Osteoblast (primary cell): ENCODE results near the gene TSPAN11. TPM values are rescaled to one million over a fixed set of nuclear protein-coding genes. Genes with fewer than 3 reads are reported as not detected.

ENCODE experiments used
- DNase-seq: peaks from one replicate; pipeline ENCODE4 v3.0.0; 2011; ENCODE audit warnings: low spot score, mixed read lengths; ENCODE audit not compliant: insufficient read length; ENCODE audit errors: missing footprints
- H2AFZ ChIP-seq: 2 replicates; pipeline ENCODE4 v1.6.0; 2011; ENCODE audit warnings: mild to moderate bottlenecking, low read length
- H3K27ac ChIP-seq: 2 replicates; pipeline ENCODE4 v1.5.1; 2011; ENCODE audit warnings: mild to moderate bottlenecking, low read depth, low read length, moderate library complexity
- H3K27me3 ChIP-seq: 2 replicates; pipeline ENCODE4 v1.6.0; 2012; ENCODE audit warnings: mild to moderate bottlenecking, control low read depth, inconsistent platforms, low read length, moderate library complexity; ENCODE audit not compliant: insufficient read depth
- H3K36me3 ChIP-seq: 2 replicates; pipeline ENCODE4 v1.5.1; 2011; ENCODE audit warnings: mild to moderate bottlenecking, low read length, control low read depth, moderate library complexity; ENCODE audit not compliant: insufficient read depth
- H3K4me1 ChIP-seq: 2 replicates; pipeline ENCODE4 v1.5.1; 2011; ENCODE audit warnings: mild to moderate bottlenecking, low read length, control low read depth, moderate library complexity; ENCODE audit not compliant: insufficient read depth
- H3K4me2 ChIP-seq: 2 replicates; pipeline ENCODE4 v1.6.0; 2011; ENCODE audit warnings: mild to moderate bottlenecking, low read length; ENCODE audit not compliant: insufficient read depth
- H3K4me3 ChIP-seq: fragments of 200-600 bp; sonication (generic); 3 replicates; pipeline ENCODE4 v1.5.1; 2012; ENCODE audit warnings: mild to moderate bottlenecking, low read length, inconsistent platforms; ENCODE audit not compliant: insufficient read depth
- H3K79me2 ChIP-seq: 2 replicates; pipeline ENCODE4 v1.6.0; 2012; ENCODE audit warnings: mild to moderate bottlenecking, low read length, control low read depth, inconsistent platforms; ENCODE audit not compliant: insufficient read depth
- H3K9me3 ChIP-seq: 2 replicates; pipeline ENCODE4 v1.5.1; 2011; ENCODE audit warnings: low read depth, low read length, control low read depth
- H4K20me1 ChIP-seq: 2 replicates; pipeline ENCODE4 v1.6.0; 2012; ENCODE audit warnings: mild to moderate bottlenecking, low read length, control low read depth; ENCODE audit not compliant: insufficient read depth
- total RNA-seq: library from RNA; depleted of rRNA; stranded (reverse); fragments of >200 nt; gene quantifications from 2 replicates; pipeline ENCODE4 v1.2.3, GENCODE V29; 2012
- TF ChIP-seq, protein P1 (sequence below): IDR thresholded peaks from 2 replicates; pipeline ENCODE4 v1.5.1; 2011; ENCODE audit warnings: mild to moderate bottlenecking, low read depth, low read length, moderate library complexity; ENCODE audit errors: extremely low read depth

TSPAN11 gene
- total RNA-seq, 1 donor, result 5.4 TPM

DNA sequence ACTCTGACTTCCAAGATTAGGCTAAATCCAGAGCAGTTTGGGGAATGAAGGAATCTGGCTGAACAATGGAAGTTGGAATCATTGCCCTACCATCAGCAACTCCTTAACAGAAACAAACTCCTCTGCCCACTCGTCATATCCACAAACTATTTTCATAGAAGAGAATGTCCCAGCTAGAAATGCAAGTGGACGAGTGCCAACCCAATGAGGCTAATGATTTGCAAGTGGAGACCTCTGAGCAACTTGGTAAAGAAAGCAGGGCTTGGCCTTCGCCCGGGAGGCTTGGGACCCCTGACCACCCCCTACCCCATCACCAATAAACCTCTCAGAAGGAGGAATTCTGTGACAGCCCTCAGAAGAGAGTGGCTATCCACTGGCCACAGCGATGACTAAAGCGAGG lies 107.1 kb downstream of the TSPAN11 start:
- no peak for DNase-seq
- Histone ChIP-seq H2AFZ (no peak overlapping the region), H3K9me3 (no peaks in the 10 kb centered on the region), H3K4me2 (no peak overlapping the region), H4K20me1 (no peaks in the 10 kb centered on the region), H3K27ac (no peak overlapping the region), H3K4me3 (no peak overlapping the region), H3K36me3 (no peaks in the 10 kb centered on the region), H3K4me1 (peaks cover 16% of the 10 kb centered on the region), H3K27me3 (no peaks in the 10 kb centered on the region), H3K79me2 (no peaks in the 10 kb centered on the region)
- TF ChIP-seq, protein P1, sequence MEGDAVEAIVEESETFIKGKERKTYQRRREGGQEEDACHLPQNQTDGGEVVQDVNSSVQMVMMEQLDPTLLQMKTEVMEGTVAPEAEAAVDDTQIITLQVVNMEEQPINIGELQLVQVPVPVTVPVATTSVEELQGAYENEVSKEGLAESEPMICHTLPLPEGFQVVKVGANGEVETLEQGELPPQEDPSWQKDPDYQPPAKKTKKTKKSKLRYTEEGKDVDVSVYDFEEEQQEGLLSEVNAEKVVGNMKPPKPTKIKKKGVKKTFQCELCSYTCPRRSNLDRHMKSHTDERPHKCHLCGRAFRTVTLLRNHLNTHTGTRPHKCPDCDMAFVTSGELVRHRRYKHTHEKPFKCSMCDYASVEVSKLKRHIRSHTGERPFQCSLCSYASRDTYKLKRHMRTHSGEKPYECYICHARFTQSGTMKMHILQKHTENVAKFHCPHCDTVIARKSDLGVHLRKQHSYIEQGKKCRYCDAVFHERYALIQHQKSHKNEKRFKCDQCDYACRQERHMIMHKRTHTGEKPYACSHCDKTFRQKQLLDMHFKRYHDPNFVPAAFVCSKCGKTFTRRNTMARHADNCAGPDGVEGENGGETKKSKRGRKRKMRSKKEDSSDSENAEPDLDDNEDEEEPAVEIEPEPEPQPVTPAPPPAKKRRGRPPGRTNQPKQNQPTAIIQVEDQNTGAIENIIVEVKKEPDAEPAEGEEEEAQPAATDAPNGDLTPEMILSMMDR, result no peak

DNA sequence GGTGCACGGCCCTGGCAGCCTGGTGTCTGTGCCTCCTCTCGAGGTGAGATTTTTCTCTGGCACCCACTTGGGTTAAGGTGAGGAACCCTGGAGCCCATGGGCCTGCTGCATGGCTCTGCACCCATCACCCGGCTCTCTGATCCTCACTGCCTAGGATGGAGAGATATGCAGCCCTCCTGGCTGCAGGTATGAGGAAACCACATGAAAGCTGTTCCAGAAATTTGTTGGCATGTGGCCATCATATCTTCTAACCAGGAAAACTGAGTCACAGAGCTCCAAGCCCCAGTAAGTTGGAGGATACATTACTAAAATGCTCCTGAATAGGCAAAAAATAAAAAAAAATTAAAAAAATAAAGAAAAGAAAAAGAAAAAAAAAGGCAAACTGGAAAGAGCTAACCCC lies 107.8 kb downstream of the TSPAN11 start:
- H4K20me1 ChIP-seq, result no peaks in the 10 kb centered on the region
- H2AFZ ChIP-seq, result no peak overlapping the region
- no peak overlapping the region for H3K4me2 ChIP-seq
- no peaks in the 10 kb centered on the region for H3K27me3 ChIP-seq
- H3K36me3 ChIP-seq, result no peaks in the 10 kb centered on the region
- no peak overlapping the region for H3K27ac ChIP-seq
- no peak overlapping the region for H3K4me3 ChIP-seq
- H3K4me1 ChIP-seq, result peaks cover 16% of the 10 kb centered on the region
- H3K9me3 ChIP-seq, result no peaks in the 10 kb centered on the region
- DNase-seq, result no peak
- H3K79me2 ChIP-seq, result no peaks in the 10 kb centered on the region
- TF ChIP-seq, protein P1, result no peak

DNA sequence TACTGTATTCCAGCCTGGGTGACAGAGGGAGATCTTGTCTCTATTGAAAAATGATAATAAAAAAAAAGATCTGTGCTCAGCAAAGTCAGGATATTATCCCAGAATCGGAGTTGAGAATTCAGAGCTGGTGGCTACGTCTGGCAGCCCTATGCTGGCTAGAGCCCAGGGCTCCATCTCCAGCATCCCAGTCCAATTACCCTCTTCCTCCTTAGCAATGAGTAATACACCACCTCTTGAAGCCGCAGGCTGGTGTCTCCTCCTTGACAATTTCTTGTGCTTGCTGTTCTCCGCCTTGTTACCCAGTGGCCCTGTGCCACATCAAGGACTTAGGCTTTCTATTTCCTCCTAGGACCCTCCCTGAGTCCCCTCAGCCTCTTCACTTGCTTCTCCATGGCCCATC lies 108.7 kb downstream of the TSPAN11 start:
- no peaks in the 10 kb centered on the region for H3K9me3 ChIP-seq
- H3K27ac ChIP-seq, result no peak overlapping the region
- H3K4me2 ChIP-seq, result no peak overlapping the region
- peak; percentile 80 for DNase-seq
- H3K36me3 ChIP-seq, result no peaks in the 10 kb centered on the region
- H3K27me3 ChIP-seq, result no peaks in the 10 kb centered on the region
- peaks cover 16% of the 10 kb centered on the region for H3K4me1 ChIP-seq
- no peak overlapping the region for H2AFZ ChIP-seq
- H3K4me3 ChIP-seq, result no peak overlapping the region
- no peaks in the 10 kb centered on the region for H3K79me2 ChIP-seq
- TF ChIP-seq, protein P1, result no peak
- no peaks in the 10 kb centered on the region for H4K20me1 ChIP-seq

DNA sequence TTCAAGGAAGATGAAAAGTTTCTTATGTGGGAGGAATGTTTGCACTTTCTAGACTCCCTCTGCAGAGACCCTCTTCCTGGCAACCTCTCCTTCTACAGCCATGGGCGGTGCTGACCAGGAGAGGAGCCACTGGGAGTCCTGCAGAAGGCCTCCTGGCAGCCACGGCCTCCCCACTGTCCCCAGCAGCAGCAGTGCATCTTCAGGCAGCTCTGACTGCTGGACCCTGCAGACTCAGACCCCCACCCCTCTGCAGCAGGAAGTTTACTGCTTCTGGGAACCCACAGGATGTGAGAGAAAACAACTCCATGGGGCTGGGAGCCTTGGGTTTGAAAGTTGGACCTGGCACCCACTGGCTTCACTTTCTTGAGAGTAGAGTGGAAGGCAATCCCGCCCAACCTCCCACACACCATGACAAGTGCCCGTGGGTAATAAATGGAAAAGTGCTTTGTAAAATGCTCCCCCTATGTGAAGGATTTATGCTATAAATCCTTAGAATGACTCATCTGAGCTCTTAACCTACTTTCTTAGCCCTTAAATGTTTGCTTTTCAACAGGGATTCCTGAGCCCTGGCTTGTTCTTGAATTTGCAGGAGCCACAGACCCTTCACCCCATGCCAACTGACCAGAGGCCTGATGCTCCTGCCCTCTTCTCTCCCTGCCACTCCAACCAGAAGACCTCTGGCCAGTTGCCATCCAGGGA lies 109.6 kb downstream of the TSPAN11 start:
- no peaks in the 10 kb centered on the region for H3K79me2 ChIP-seq
- H3K27me3 ChIP-seq, result no peaks in the 10 kb centered on the region
- H3K27ac ChIP-seq, result no peak overlapping the region
- no peaks in the 10 kb centered on the region for H3K36me3 ChIP-seq
- TF ChIP-seq, protein P1, result no peak
- H4K20me1 ChIP-seq, result no peaks in the 10 kb centered on the region
- peak; percentile 34 for DNase-seq
- no peak overlapping the region for H2AFZ ChIP-seq
- H3K4me1 ChIP-seq, result peaks cover 16% of the 10 kb centered on the region
- no peaks in the 10 kb centered on the region for H3K9me3 ChIP-seq
- no peak overlapping the region for H3K4me3 ChIP-seq
- H3K4me2 ChIP-seq, result no peak overlapping the region
